ENCODE results near the gene TMEM238.

TMEM238 gene

GRCh38 chr19:55400281-55401087 lies 16.4 kb upstream of the TMEM238 start:
- DNase-seq, result no peak

- no peak for DNase-seq
Measured at GRCh38 chr19:55398200-55398925, 14.3 kb upstream of the TMEM238 start.

GRCh38 chr19:55392820-55393761 lies 9.0 kb upstream of the TMEM238 start:
- DNase-seq, result no peak

GRCh38 chr19:55391702-55392615 lies 7.9 kb upstream of the TMEM238 start:
- no peak for DNase-seq

GRCh38 chr19:55391191-55391670 lies 7.1 kb upstream of the TMEM238 start:
- DNase-seq, result no peak

GRCh38 chr19:55390461-55390880 lies 6.4 kb upstream of the TMEM238 start:
- DNase-seq, result no peak

- DNase-seq, result no peak
Measured at GRCh38 chr19:55389386-55390317, 5.6 kb upstream of the TMEM238 start.

GRCh38 chr19:55387736-55388497 lies 3.8 kb upstream of the TMEM238 start:
- no peak for DNase-seq

GRCh38 chr19:55386493-55386971 lies 2.4 kb upstream of the TMEM238 start:
- DNase-seq, result no peak

- peak; percentile 73 to 94 for DNase-seq
Measured at GRCh38 chr19:55385724-55386492, 1.8 kb upstream of the TMEM238 start, which contains the start of gene RPL28. TSS of gene RPL28 (plus strand) at chr19:55385932. CDS start at chr19:55386358, 426 bp downstream.

GRCh38 chr19:55384920-55385723 lies 1.0 kb upstream of the TMEM238 start:
- peak; percentile 43 to 92 for DNase-seq

- DNase-seq, result no peak
Measured at GRCh38 chr19:55383279-55384130, 587 bp downstream of the TMEM238 start.

- DNase-seq, result no peak
Measured at GRCh38 chr19:55382522-55383054, 1.5 kb downstream of the TMEM238 start.

GRCh38 chr19:55382013-55382412 lies 2.1 kb downstream of the TMEM238 start:
- DNase-seq, result no peak

GRCh38 chr19:55379174-55379573 lies 4.9 kb downstream of the TMEM238 start:
- DNase-seq, result no peak

GRCh38 chr19:55377356-55378131 lies 6.5 kb downstream of the TMEM238 start:
- DNase-seq, result no peak

Data from cerebellar nuclear complex (tissue), 1 donor.